Testis (tissue), 2 donors: Measurements from ENCODE around the gene TOGARAM1.

Source experiments
- CTCF ChIP-seq, 3 experiments: fragments of 450-650 bp in 2 of 3; fragments of 200-600 bp in 1 of 3; sonication (generic) in 1 of 3; IDR thresholded peaks; one replicate each; pipeline ENCODE4 v1.5.1; 2016 to 2019; ENCODE audit warnings: antibody characterized with exemption in 3 of 3, mild to moderate bottlenecking in 2 of 3, moderate library complexity in 1 of 3
- POLR2A ChIP-seq: fragments of 450-650 bp; IDR thresholded peaks from one replicate; pipeline ENCODE4 v1.6.1; 2017; ENCODE audit warnings: antibody characterized with exemption, mild to moderate bottlenecking, moderate library complexity

GRCh38 chr14:44940211-44940610, 21.8 kb upstream of the TOGARAM1 start:
- no peak for TF ChIP-seq CTCF (IDR thresholded peaks at IDR 0.05)
- TF ChIP-seq POLR2A = no peak
